ENCODE data around the gene CACNA1B. TPM values are rescaled to one million over a fixed set of nuclear protein-coding genes. Genes with fewer than 3 reads are reported as not detected.

CACNA1B gene
- polyA plus RNA-seq, 2 of the 4 experiments (the other 2 are of a cell fraction), result 0.03 to 0.06 TPM

GRCh38 chr9:137832830-137833590 lies 44.6 kb upstream of the CACNA1B start:
- ATAC-seq, result no peak
- no peak for FAIRE-seq
- Histone ChIP-seq H3K9me3 (no peaks in the 10 kb centered on the region), H3K4me2 (no peak overlapping the region), H3K4me1 (no peaks in the 10 kb centered on the region), H3K4me3 (no peak overlapping the region), H3K27ac (no peak overlapping the region)
- no peak for DNase-seq (ENCODE audit: low read depth in 1 of 2, low spot score in 1 of 2)
- ChIA-PET POLR2A (no interaction called here), CTCF (no interaction called here)
- TF ChIP-seq E2F6 (IDR thresholded peaks at IDR 0.05; ENCODE audit: borderline replicate concordance, low read depth), result no peak
- TF ChIP-seq, protein P1, sequence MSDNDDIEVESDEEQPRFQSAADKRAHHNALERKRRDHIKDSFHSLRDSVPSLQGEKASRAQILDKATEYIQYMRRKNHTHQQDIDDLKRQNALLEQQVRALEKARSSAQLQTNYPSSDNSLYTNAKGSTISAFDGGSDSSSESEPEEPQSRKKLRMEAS (IDR thresholded peaks at IDR 0.05), result no peak
- no peak for TF ChIP-seq RCOR1 (IDR thresholded peaks at IDR 0.05; ENCODE audit: low read depth, low read length)
- TF ChIP-seq ZC3H11A (IDR thresholded peaks at IDR 0.05), result no peak
- no peak for TF ChIP-seq HOXB13 (CRISPR knock-in tag; IDR thresholded peaks at IDR 0.05; ENCODE audit: low read depth)
- no peak for TF ChIP-seq KDM5A (IDR thresholded peaks at IDR 0.05)
- TF ChIP-seq TP53 (CRISPR knock-in tag; IDR thresholded peaks at IDR 0.05), result no peak
- TF ChIP-seq ESRRA (IDR thresholded peaks at IDR 0.05; ENCODE audit: borderline replicate concordance, low read length), result no peak
- no peak for TF ChIP-seq PBX3 (IDR thresholded peaks at IDR 0.05)
- TF ChIP-seq POLR2AphosphoS2 (conservative IDR thresholded peaks at IDR 0.05; ENCODE audit: low read length), result no peak
- no peak for TF ChIP-seq SREBF2 (IDR thresholded peaks at IDR 0.05)
- no peak for TF ChIP-seq JUN (IDR thresholded peaks at IDR 0.05)
- no peak for TF ChIP-seq FOXS1 (CRISPR knock-in tag; IDR thresholded peaks at IDR 0.05)
- TF ChIP-seq CHD4 (IDR thresholded peaks at IDR 0.05; ENCODE audit: borderline replicate concordance), result no peak
- no peak for TF ChIP-seq CTCF (IDR thresholded peaks at IDR 0.05)
- no peak for TF ChIP-seq GATA3 (IDR thresholded peaks at IDR 0.05; ENCODE audit: borderline replicate concordance)
- TF ChIP-seq EP300 (IDR thresholded peaks at IDR 0.05), result no peak
- TF ChIP-seq BCL3 (IDR thresholded peaks at IDR 0.05), result no peak
- 97% methylated on average over 43 of the region's 44 CpGs for WGBS (ENCODE audit: missing lambda C conversion rate)

GRCh38 chr9:137833721-137834613 lies 43.6 kb upstream of the CACNA1B start:
- Histone ChIP-seq H3K9me3 (no peaks in the 10 kb centered on the region), H3K4me2 (no peak overlapping the region), H3K27ac (no peak overlapping the region), H3K4me3 (no peak overlapping the region), H3K4me1 (no peaks in the 10 kb centered on the region)
- POLR2A ChIA-PET, result no interaction called here
- no peak for DNase-seq (ENCODE audit: low read depth in 1 of 2, low spot score in 1 of 2)
- ATAC-seq, result no peak
- FAIRE-seq, result no peak
- WGBS (ENCODE audit: missing lambda C conversion rate), result 95% methylated on average over 48 of the region's 73 CpGs
- CTCF ChIA-PET, result interaction anchor here (1.0 kb wide), 1 partner anchor 10 kb away, joined by 3 read pairs; no protein-coding TSS in a partner anchor
- TF ChIP-seq, protein P2, sequence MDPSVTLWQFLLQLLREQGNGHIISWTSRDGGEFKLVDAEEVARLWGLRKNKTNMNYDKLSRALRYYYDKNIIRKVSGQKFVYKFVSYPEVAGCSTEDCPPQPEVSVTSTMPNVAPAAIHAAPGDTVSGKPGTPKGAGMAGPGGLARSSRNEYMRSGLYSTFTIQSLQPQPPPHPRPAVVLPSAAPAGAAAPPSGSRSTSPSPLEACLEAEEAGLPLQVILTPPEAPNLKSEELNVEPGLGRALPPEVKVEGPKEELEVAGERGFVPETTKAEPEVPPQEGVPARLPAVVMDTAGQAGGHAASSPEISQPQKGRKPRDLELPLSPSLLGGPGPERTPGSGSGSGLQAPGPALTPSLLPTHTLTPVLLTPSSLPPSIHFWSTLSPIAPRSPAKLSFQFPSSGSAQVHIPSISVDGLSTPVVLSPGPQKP (IDR thresholded peaks at IDR 0.05; ENCODE audit: low read depth, low read length), result no peak
- TF ChIP-seq FOSB (CRISPR knock-in tag; IDR thresholded peaks at IDR 0.05) (no peak), BHLHE40 (IDR thresholded peaks at IDR 0.05; ENCODE audit: low read depth, low read length) (no peak), EHF (CRISPR knock-in tag; IDR thresholded peaks at IDR 0.05) (no peak), HDAC2 (IDR thresholded peaks at IDR 0.05) (no peak), CHD4 (IDR thresholded peaks at IDR 0.05; ENCODE audit: borderline replicate concordance) (no peak), CBX8 (IDR thresholded peaks at IDR 0.05) (no peak), SREBF2 (IDR thresholded peaks at IDR 0.05) (no peak), MAFK (IDR thresholded peaks at IDR 0.05; ENCODE audit: partially characterized antibody) (no peak), RNF2 (IDR thresholded peaks at IDR 0.05; ENCODE audit: borderline replicate concordance, low read depth) (no peak), PBX3 (IDR thresholded peaks at IDR 0.05) (no peak), KDM1A (IDR thresholded peaks at IDR 0.05; ENCODE audit: low read depth) (no peak)
- TF ChIP-seq, protein P3, sequence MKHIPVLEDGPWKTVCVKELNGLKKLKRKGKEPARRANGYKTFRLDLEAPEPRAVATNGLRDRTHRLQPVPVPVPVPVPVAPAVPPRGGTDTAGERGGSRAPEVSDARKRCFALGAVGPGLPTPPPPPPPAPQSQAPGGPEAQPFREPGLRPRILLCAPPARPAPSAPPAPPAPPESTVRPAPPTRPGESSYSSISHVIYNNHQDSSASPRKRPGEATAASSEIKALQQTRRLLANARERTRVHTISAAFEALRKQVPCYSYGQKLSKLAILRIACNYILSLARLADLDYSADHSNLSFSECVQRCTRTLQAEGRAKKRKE (CRISPR knock-in tag; IDR thresholded peaks at IDR 0.05; ENCODE audit: low read depth), result no peak
